Measurements from ENCODE around the gene NDUFV3. TPM values are rescaled to one million over a fixed set of nuclear protein-coding genes. Genes with fewer than 3 reads are reported as not detected.

The NDUFV3 gene
- total and polyA plus RNA-seq, 2 of the 8 experiments (the other 6 are each of a cell fraction or from before 2014, with no cell fraction given) = 17.0 to 44.4 TPM

- TF ChIP-seq NRF1 (IDR thresholded peaks at IDR 0.05; ENCODE audit: low read depth, low read length) = no peak
- no peak for TF ChIP-seq GABPA (IDR thresholded peaks at IDR 0.05; ENCODE audit: borderline replicate concordance, insufficient read depth, low read length)
- TF ChIP-seq RXRA (IDR thresholded peaks at IDR 0.05; ENCODE audit: insufficient read depth, low read depth, low read length) = no peak
- no peak for TF ChIP-seq POLR2AphosphoS5 (IDR thresholded peaks at IDR 0.05; ENCODE audit: low read depth, low read length)
- no peak for TF ChIP-seq SP2 (IDR thresholded peaks at IDR 0.05; ENCODE audit: low read length)
- TF ChIP-seq, protein P1, sequence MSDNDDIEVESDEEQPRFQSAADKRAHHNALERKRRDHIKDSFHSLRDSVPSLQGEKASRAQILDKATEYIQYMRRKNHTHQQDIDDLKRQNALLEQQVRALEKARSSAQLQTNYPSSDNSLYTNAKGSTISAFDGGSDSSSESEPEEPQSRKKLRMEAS (IDR thresholded peaks at IDR 0.05) = no peak
- TF ChIP-seq, protein P2, sequence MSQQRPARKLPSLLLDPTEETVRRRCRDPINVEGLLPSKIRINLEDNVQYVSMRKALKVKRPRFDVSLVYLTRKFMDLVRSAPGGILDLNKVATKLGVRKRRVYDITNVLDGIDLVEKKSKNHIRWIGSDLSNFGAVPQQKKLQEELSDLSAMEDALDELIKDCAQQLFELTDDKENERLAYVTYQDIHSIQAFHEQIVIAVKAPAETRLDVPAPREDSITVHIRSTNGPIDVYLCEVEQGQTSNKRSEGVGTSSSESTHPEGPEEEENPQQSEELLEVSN (IDR thresholded peaks at IDR 0.05) = no peak
Measured at GRCh38 chr21:42844411-42845113, 48.5 kb upstream of the NDUFV3 start (continued).

All from H1 (cell line).